Stimulated activated naive CD4-positive, alpha-beta T cell treated with Interleukin-2 at 50 U/mL for 16 hours (primary cell): Measurements from ENCODE around the gene GPR87.

Experiments used
- DNase-seq: peaks from one replicate; lab custom pipeline; 2025; lab: John Stamatoyannopoulos, UW

GPR87 gene

DNA sequence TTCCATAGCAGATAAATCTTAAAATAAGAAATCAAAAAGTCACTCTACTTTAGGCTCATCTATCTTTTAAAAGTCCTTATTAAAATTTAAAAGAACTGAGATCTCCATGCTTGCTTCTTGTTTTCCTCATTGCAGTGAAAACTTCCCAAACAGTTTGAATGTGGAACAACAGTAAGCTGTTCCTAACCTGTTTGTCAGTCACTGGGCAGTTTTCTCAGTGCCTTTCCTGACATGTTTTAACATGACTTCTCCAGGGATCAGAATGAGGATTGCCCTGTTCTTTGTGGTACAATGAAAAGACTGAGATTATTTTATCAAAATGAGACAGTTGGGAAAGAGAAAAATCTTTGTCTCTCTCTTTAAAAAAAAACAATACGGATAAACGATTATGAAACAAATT lies 774 bp downstream of the GPR87 start:
- DNase-seq: no peak

DNA sequence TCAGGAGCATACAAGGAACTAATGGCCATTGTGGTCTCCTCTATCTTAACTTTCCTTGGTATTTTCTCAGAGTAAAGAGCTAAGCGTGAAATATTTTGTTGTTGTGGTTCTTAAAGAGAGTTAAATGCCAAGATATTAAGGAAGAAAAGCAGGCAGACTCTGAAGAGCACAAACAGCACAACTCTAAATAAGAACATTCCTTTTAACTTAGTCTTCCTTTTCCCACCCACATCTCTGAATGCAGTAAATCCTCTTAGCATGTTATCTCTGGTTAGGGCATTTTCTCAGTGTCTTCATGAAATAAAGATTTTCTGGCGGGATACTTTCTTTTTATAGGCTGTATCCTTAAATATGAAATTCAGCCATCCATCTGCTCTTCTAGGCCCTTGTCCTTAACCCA lies 1.5 kb downstream of the GPR87 start:
- no peak for DNase-seq

DNA sequence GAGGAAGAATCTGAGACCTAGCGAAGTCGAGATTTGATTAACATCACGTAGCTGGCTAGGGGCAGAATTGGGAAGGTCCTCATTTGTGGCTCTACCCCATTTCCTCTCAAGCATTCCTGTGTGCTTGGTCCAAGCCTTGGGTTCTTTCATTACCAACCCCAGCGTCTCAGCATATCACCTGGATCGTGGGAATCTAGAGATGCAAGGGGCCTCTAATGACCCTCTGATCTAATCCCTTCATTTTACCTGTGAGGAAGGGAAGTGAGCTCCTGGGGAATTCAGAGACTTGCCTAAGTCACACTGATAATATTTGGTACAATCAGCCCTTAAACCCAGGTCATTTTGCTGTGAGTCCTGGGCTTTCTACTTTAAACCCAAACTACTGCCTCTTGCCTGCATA lies 2.0 kb downstream of the GPR87 start:
- no peak for DNase-seq

DNA sequence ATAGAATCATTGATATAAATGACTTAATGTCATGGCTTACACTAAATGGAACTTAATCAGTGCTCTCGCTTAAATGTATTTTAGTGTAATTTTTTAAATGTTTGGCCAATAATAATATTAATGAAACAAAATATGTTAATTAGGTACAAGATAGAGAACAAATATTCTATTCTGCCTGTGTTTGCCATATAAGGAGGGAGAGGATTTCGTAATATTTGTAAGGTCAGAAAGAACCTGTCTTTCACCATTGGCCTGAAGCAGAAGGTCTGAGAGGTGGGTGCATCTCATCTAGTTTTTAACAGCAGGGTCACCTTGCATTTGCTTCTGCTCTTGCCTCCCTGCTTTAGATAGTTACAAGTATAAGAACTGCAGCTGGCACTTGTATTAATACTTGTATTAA lies 2.5 kb downstream of the GPR87 start:
- no peak for DNase-seq

DNA sequence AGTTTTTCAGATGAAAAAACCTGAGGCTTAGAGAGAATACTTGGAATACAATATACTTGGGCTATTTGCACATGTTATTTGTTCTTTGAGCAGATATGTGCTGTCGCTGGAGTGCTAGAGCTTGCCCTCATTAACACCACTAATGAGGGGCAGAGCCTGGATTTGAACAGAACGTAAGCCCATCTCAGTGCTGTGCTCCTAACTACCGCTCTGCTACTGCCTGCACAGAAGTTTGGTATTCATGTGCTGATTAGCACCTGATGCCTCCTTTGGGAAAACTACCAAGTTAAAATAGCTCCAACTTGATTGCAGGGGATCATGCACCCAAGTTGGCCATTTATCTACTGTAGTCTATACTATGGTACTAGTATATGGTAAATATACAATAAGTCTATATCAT lies 3.6 kb downstream of the GPR87 start:
- DNase-seq: no peak

DNA sequence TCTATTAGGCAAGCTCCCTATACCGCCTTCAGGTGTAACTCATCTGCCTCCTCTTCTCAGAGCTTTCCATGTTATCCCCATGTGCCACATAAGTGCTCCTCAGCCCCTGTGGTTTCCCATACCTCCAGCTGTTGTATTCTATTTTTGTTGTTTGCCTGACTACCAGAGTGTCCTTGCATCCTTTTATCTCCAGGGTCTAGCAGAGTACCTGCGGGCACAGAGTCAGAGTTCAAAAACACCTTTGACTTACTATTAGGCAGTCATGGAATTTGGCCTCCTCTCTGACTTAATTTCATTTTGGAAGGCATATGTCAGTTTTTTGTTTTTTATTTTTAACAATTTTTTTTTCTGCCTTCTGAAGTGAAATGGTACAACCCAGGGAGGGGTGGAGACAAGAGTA lies 7.1 kb downstream of the GPR87 start:
- no peak for DNase-seq

DNA sequence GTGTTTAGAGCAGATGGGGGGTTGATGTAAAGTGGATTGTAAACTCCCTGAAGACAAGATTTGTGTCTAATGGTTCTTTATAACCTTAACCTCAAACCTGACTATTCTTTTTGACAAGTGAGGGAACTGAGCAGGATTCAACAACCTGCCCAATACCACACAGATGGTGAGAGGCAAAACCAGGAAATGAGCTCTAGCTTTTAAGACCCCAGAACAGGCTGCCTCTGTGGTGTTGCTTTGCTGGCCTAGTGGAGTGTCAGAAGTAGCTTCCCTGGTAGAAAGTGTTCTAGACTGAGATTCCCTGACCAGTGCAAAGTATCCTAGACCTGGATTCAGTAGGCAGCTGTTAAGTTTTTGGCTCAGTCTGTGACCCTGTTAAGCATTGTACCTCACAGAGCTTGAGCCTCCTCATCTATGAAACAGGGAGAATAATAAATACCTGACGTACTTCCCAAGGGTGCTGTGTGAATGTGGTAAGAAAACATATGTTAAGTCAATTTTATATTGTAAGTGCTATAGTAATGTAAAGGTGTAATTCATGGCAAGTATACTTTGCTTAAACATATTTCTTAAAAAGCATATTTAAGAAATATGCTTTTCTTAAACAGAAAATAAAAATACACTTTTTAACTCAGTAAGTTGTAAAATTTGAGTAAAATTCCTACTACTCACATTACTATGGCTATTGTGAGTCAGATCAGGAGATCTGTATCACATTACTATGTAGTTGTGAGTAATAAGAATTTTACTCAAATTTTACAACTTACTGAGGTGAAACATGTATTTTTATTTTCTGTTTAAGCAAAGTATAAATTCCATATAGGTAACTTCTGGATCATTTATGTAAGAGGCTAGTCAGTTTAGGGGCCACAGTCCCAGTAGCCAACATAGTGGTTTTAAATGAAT lies 8.8 kb downstream of the GPR87 start:
- DNase-seq: no peak

DNA sequence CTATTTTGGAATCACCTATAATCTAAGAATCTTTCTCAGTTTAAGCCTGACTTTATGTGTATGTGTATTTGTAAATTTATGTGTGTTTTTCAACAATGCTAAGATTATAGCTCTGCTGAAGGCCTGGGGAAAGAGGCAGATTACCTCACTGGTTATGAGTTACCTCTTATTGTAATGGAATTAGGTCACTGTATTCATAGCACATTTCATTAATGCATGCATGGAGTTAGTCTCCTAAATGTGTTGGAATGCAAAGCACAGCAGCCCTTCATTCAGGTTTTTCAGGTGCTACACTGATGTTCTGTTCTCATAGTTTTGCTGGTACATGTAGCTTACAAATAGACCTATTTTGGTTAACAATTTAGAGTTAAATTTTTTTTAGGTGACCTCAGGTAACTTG lies 9.5 kb downstream of the GPR87 start:
- no peak for DNase-seq

DNA sequence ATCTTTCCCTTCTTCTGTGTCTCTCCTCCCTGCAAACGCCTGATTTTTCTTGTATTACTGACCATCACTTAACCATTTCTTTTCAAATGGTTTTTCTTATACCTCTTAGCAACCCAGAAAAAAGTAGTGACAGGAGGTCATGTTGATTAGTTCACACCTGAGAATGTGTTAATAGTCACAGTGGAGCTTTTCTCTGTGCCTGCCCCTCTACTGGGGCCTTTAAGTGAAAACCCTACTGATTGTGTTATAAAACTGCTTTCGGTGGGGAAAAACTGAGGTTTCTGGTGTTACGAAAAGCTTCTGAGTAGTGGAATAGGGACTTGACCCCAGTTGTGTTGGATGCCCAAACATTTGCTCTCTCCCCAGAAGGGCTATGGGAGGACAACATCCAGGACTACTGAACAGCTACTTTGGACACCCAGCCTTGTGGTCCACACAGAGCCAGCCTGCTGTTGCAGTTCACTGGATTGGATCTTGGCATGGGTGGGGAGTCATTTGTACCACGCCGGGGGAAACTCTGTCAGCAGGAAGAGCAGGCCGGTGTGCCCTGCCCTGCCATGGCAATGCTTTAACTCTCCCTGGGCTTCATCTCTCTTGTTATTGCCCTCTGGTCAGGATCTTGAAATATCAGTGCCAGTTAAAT lies 10.3 kb downstream of the GPR87 start:
- DNase-seq: no peak

DNA sequence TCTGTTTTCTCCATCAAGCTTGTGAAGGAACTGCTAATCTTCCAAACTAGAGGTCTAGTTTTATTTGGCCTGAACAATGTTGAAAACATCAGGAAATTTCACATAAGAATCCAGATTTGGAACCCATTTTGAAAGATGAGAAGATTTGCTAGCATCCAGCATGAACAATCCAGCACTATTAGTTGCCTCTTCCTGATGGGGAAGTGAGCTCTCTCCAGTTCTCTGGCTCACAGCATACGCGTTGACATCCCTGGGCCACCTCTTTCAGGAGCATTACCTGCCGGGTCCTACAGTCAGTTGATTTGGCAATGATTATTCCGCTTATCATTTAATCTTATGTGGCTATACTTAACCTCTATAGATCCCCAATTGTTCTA lies 10.9 kb downstream of the GPR87 start:
- DNase-seq: no peak

DNA sequence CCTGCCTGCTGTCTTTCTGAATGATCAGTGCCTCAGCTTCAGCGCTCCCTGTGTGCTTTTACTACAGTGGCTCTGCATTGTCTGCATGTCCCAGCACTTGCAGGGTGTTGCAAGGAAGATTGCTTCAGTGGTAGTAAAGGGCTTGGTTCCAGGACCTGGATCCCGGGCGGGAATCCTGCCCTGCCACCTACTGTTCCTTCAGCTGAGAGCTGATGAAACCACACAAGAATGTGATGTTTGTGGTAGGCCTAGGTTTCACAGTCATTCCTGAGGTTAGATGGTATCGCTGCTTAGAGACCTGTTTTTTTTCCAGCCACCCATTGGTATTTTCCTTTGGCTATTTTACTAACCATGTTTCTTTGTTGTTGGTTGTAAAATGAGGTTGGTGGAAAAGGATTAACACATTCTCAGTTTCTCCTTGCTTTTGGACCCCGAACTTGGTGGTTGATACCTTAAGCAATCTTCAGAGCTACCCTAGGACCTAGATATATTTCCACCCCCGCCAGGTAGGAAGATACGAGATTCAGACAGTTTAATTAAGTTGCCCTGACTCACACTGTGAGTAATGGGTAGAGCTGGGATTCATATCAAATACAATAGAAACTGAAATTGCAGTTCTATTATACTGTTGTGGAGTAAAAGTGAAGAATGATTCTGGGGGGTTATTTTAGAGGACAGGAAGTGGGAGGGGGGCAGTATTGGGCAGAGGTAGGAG lies 11.4 kb downstream of the GPR87 start:
- no peak for DNase-seq

DNA sequence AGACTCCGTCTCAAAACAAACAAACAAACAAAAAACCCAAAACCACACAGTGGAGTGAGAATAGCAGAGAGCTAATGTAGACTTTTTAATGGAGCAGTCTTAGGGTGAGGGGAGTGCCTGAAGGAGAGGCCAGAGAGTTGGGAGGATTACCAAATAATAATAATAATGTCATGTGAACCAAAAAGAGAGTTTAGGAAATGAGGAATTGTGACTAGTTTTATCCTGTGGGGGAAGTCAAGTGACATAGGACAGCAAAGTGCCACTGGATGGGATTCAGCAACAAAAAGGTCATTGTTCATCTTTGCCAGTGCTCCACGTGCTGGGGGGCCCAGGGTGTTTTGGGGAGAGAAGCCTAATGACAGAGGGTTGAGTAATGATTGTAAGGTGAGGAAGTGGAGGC lies 12.9 kb downstream of the GPR87 start:
- DNase-seq: no peak

DNA sequence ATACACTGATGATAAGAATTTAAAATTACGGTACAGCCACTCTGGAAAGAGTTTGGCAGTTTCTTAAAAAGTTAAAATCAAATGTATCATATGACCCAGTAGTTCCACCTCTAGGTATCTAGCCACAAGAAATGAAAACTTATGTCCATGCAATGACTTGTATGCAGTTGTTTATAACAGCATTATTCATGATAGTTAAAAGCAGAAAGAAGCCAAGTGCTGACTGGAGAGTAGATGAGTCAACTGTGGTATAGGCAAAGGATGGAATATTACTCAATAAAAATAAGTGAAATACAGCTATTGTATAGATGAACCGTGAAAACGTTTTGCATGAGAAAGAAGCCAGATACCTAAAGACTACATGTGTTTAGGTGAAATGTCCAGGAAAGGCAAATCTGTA lies 14.8 kb downstream of the GPR87 start:
- DNase-seq: no peak

DNA sequence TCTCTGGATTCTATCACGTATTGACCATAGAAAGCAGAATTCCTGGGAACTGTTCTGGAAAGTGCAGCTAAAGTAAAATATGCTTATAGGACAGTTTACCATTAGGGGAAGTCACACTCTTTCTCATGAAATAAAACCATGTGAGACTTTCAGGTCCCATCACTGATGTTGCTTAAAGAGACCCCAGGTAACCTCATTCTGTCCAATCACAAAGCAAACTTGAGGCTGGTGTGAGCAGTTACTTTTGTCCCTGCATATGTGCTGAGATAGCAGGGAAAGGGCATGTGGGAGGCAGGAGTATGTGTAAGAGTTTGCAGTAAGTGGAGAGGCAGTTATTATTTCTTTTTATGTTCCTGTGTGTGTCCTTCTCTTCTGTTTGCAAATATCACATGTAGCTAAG lies 16.1 kb downstream of the GPR87 start:
- no peak for DNase-seq

DNA sequence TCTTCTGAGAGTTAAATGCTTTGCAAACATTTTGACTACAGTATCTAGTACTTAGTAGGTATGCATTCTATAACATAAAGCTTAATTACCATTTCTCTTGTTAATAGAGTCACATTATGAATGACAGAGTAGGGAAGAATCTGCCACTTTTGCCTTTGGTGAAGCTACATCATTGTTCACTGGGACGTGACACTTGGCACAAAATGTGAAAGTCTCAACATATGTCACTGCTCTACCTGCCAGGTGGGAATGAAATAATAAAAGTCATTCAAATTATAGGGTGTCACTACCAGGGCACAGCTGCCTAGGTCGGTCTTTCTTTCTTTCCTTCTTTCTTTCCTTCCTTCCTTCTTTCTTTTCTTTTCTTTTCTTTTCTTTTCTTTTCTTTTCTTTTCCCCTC lies 17.6 kb downstream of the GPR87 start:
- DNase-seq: no peak

DNA sequence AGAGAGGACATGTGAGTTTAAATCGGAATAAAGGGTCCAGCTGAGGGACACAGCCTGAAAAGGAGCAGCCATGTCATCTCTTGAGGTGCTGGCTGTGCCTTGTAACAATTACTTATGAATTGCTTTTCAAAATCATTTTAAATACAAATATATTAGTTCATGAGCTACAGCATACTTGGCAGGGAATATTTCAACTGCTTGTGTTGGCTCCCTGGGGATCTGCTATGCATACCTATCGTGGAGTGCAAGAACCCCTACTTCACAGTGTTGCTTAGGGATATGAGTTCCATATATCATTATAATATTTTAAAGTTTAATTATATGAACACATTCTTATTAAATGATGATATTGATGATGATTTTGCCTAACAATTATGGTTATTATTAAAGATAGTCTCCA lies 19.2 kb downstream of the GPR87 start:
- DNase-seq: no peak

DNA sequence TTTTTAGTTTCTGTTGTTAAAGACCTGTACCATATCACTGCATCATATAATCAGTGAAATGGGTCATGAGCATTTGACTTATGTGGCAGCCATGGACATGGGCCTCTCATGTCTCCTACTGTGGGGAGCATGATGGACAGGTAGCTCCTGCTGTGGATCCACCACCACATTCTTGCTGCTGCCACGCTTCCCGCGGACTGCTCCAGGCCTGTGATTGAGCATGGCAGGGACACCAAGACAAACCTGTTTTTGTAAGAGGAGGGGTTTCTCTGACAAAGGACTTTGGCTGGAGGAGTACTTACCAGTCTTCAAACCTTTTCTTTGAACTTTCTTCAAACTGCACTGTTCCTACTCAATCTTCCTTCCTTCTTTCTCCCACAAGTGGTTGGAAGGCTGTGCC lies 20.4 kb downstream of the GPR87 start:
- no peak for DNase-seq

DNA sequence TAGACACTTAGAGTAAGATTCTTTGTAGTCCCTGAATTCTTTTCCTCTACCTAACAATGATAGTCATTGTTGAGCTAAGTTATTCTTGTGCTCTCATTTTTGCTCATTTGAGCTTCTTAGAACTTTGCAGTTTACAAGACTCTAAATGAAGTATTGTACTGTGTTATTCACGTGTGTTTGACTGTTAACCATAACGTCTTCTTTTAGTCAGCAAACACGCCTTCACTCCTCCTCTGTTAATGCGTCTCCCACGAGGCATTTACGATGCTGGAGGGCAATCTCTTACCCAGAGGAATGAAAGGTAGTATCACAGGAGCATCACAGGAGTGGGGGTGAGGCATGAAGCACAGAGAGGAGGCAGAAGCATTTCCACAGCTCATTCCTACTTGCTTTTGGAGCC lies 23.5 kb downstream of the GPR87 start:
- DNase-seq: no peak

DNA sequence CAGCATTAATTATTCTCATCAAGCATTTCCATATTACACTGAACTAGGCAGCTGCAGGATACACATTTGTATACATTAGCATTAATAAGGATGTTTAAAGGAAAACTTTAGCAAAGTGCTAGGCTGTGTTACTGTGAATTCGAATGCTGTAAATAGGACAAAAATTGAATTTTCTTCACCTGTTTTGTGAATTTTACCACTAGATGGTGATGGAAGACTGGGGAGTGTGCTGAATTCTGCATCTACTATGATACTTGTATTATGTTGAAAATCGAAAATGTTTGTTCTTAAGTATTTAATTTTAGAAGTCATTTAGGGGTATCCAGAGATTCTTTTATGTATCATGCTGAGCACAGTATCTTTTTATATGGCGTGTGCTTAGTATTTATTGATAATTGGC lies 25.9 kb downstream of the GPR87 start:
- DNase-seq: no peak

DNA sequence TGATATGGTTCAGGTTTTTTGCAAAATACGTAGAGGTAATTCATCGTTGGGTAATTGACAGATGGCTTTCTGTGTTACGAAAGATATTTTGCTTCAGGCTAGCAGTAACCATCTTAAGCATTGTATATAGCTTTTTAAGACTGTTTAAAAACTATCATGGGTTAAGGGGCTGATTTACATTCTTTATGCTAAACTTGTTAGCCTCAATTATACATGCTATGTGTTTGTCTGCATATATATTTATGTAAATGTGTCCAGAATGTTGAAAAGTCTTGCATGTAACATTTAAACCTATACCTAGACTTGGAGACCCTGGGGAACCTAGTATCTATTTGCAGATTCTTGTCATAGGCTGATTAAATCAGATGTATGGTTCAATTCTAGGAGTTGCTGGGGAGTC lies 27.2 kb downstream of the GPR87 start:
- DNase-seq: no peak

DNA sequence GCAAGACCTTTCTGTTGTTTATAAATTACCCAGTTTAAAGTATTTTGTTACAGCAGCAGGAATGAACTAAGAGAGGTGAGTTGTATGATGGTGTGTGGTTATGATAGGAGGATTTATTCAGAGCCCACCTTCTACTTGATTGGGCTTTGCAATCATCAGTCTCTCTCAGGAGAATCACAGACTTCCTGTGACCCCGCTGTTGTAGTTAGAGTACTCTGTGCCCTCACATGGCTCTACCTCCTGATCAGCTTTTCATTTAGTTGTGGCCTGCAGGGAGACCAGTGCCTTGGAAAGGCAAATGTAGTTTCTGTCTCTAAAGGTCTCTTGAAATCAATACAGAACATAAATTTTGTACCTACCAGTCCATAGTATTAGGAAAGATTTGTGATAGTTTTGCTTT lies 30.7 kb downstream of the GPR87 start:
- no peak for DNase-seq

DNA sequence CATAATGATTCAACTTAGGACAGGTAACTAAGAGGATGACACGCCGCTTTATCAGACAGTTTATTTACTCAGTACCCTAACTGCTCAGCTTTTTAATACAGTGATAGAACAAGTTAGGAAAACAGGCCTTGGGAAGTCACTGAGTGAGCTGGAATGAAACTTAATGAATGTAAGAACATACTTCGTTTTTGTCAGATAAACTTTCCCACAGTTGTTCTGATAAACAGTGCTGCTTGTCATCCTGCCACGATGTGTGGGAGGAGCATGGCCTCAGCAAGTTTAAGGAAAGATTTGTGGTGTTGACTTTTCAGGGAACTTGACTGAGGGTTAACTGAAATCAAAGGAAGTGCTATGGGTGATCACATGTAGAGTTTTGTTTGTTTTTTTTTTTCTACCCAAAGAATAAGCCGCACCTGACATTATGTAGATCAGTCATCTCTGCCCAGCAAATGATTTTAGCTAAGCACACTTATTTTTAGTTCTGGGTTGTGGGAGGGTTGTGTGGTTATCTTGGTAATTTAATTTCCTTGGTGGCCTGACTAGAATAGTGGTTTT lies 32.6 kb downstream of the GPR87 start:
- DNase-seq: peak; percentile 5

DNA sequence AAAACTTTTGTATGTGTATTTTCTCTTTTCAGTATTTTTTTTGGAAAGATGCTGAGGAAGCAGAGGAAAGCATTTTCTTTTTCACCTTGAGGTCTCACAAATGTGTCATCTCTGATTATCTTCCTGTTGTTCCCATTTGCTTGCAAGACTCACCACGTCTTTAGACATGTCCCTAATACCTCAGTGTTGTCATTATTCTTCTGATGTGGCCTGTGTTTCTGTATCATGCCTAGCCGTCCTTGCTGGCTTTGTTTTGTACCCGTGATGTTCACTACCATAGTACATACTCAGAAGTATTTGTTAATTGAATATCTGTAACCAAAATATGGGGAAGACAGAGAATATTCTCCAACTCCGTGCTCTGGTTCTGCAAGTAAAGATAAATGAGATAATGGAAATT lies 33.2 kb downstream of the GPR87 start:
- DNase-seq: no peak
